ENCODE measurements around the gene KIF13A. TPM values are rescaled to one million over a fixed set of nuclear protein-coding genes. Genes with fewer than 3 reads are reported as not detected.

The KIF13A gene
- total RNA-seq, 1 experiment from 2014 or later, result 49.3 TPM

DNA sequence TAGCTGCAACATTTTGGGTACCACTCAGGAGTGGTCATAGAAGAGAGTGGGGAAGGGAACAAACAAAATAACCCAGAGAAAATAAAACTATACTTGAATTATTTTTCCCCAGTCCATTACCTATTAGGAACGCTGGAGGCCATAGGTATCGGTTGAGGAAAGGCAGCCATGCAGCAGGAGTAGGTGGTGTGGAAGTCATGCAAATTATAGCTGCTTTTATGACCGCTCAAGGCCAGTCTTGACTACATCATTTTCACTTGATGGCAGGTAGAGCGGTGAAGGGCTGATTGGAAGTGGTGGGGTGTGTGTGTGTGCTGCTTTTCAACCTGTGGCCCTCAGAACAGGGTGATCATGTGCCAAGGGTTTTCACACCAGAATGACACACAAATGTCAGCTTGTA is 36.5 kb upstream of the KIF13A start:
- H3K4me1 ChIP-seq (ENCODE audit: control insufficient read depth, insufficient read depth, low read length), result no peaks in the 10 kb centered on the region
- ATAC-seq, result no peak
- intact Hi-C loops (cut with micrococcal nuclease; ENCODE audit: unreplicated experiment) (no loop called here), in situ Hi-C loops (cut with HindIII; ENCODE audit: low pct_unique_long_range_greater_than_20kb, low sequenced_read_pairs) (no loop called here)
- no peak overlapping the region for H3K4me3 ChIP-seq (ENCODE audit: low read depth in 2 of 2, low read length in 2 of 2)
- ChIA-PET POLR2A (interaction anchor here (0.6 kb wide), 1 partner anchor 36 kb away, joined by 3 read pairs; no protein-coding TSS in a partner anchor), CTCF (no interaction called here)
- H3K9me3 ChIP-seq (ENCODE audit: control insufficient read depth, insufficient read depth, low read depth, low read length), result no peaks in the 10 kb centered on the region
- H3K27ac ChIP-seq (ENCODE audit: low read length), result no peak overlapping the region
- no peaks in the 10 kb centered on the region for H3K36me3 ChIP-seq (ENCODE audit: control insufficient read depth, insufficient read depth, low read length)
- TF ChIP-seq POLR2AphosphoS5 (IDR thresholded peaks at IDR 0.05; ENCODE audit: low read depth, low read length) (no peak), REST (IDR thresholded peaks at IDR 0.05; ENCODE audit: insufficient read depth in 1 of 2, low read depth in 2 of 2, low read length in 1 of 2) (no peak), CTCF (IDR thresholded peaks at IDR 0.05) (no peak), SIN3A (IDR thresholded peaks at IDR 0.05; ENCODE audit: borderline replicate concordance, insufficient read depth, low read depth, low read length) (no peak), TCF7L2 (IDR thresholded peaks at IDR 0.05; ENCODE audit: low read depth, low read length) (no peak)
- no peak for DNase-seq (ENCODE audit: low read depth, low spot score)
- no TSS peak for BruUV-seq (replicated peaks)
- no peaks in the 10 kb centered on the region for H3K27me3 ChIP-seq (ENCODE audit: control insufficient read depth, insufficient read depth, low read length)

DNA sequence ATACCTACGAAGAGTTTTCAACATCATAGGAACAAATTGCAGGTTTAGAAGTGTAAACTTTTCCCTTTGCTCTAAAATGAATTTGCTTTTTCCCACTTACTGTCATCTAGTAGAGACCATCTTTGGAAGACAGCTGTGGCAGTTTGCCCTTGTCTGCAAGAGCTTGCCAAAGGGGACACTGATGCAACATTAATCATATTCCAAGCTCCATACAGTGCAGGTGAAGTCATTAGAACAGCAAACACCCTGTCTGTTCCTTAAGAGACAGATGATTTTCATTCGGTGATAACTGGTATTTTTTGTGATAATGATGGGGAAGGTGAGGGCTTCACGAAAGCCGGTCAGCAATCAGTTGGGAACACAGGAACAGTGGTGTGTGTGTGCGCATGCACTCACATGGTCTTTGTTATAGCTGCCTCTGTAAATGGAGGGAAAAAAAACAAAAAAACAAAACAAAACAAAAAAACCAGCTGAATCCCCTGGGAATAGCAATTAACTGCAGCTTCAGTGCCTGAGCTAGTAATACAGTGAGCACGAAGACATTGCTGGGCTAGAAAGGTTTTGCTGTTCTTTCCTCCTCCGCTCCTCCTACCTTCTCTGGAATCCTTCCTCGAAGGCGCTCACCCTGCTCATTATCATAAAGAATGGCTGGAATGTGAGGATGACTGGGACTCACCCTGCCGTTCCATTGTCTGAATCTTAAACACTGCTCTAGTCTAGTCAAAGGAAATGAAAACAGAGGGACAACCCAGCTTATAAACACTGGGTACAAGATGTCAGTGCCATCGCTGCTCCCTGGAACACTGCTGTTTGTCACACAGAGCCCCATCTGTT is 35.2 kb upstream of the KIF13A start:
- DNase-seq (ENCODE audit: low read depth, low spot score), result no peak
- POLR2A ChIA-PET, result interaction anchor here (0.6 kb wide), 1 partner anchor 87 kb away, joined by 3 read pairs; no protein-coding TSS in a partner anchor
- in situ Hi-C loops (cut with HindIII; ENCODE audit: low pct_unique_long_range_greater_than_20kb, low sequenced_read_pairs), result no loop called here
- no TSS peak for BruUV-seq (replicated peaks)
- H3K4me1 ChIP-seq (ENCODE audit: control insufficient read depth, insufficient read depth, low read length), result no peaks in the 10 kb centered on the region
- H3K36me3 ChIP-seq (ENCODE audit: control insufficient read depth, insufficient read depth, low read length), result no peaks in the 10 kb centered on the region
- intact Hi-C loops (cut with micrococcal nuclease; ENCODE audit: unreplicated experiment), result no loop called here
- TF ChIP-seq POLR2AphosphoS5 (IDR thresholded peaks at IDR 0.05; ENCODE audit: low read depth, low read length) (no peak), REST (IDR thresholded peaks at IDR 0.05; ENCODE audit: insufficient read depth in 1 of 2, low read depth in 2 of 2, low read length in 1 of 2) (no peak), CTCF (IDR thresholded peaks at IDR 0.05) (no peak), SIN3A (IDR thresholded peaks at IDR 0.05; ENCODE audit: borderline replicate concordance, insufficient read depth, low read depth, low read length) (no peak), TCF7L2 (IDR thresholded peaks at IDR 0.05; ENCODE audit: low read depth, low read length) (no peak)
- CTCF ChIA-PET, result no interaction called here
- no peak overlapping the region for H3K27ac ChIP-seq (ENCODE audit: low read length)
- H3K9me3 ChIP-seq (ENCODE audit: control insufficient read depth, insufficient read depth, low read depth, low read length), result no peaks in the 10 kb centered on the region
- no peaks in the 10 kb centered on the region for H3K27me3 ChIP-seq (ENCODE audit: control insufficient read depth, insufficient read depth, low read length)
- peak; percentile 67 for ATAC-seq
- H3K4me3 ChIP-seq (ENCODE audit: low read depth in 2 of 2, low read length in 2 of 2), result no peak overlapping the region

Measured in Panc1 (cell line).